Naive thymus-derived CD4-positive, alpha-beta T cell (primary cell): ENCODE measurements around the gene MPO. TPM values are rescaled to one million over a fixed set of nuclear protein-coding genes. Genes with fewer than 3 reads are reported as not detected.

Experiments used
- ATAC-seq: fragments of 150-1000 bp; cut with Tn5 transposase; 2 replicates; pipeline ENCODE4 v1.10.0; 2021; ENCODE audit warnings: mild to moderate bottlenecking, moderate library complexity
- CTCF ChIA-PET: fragments of 350-600 bp; sonication (Branson Sonifier 250); formaldehyde crosslinking; loops from one replicate; lab custom pipeline; 2021; ENCODE audit warnings: antibody characterized with exemption; lab: Charles Lee
- POLR2A ChIA-PET: fragments of 350-600 bp; sonication (Branson Sonifier 250); formaldehyde crosslinking; loops from one replicate; lab custom pipeline; 2021; ENCODE audit warnings: antibody characterized with exemption, inconsistent platforms; lab: Charles Lee
- DNase-seq, 9 donors: peaks; one replicate each; pipeline versions ENCODE4 v3.0.0 to v3.0.0-alpha.2; 2020 to 2022; ENCODE audit warnings: mixed read lengths in 1 of 9
- H3K27ac ChIP-seq: one replicate; pipeline ENCODE4 v1.7.0; 2013; ENCODE audit warnings: mild to moderate bottlenecking, low read depth, low read length, moderate library complexity
- H3K27me3 ChIP-seq, 2 donors: one replicate each; pipeline ENCODE4 v1.7.0; 2013; ENCODE audit warnings: low read length in 2 of 2, mild to moderate bottlenecking in 2 of 2, moderate library complexity in 2 of 2; ENCODE audit not compliant: control insufficient read depth in 2 of 2, insufficient read depth in 2 of 2
- H3K36me3 ChIP-seq, 3 experiments: 1 replicate in 2 of 3; 2 replicates in 1 of 3; pipeline ENCODE4 v1.7.0; 2013; ENCODE audit warnings: low read length in 3 of 3, mild to moderate bottlenecking in 3 of 3, moderate library complexity in 1 of 3; ENCODE audit not compliant: insufficient read depth in 3 of 3, control insufficient read depth in 2 of 3
- H3K4me1 ChIP-seq, 2 donors: one replicate each; pipeline ENCODE4 v1.7.0; 2013; ENCODE audit warnings: low read length in 2 of 2, mild to moderate bottlenecking in 2 of 2, moderate library complexity in 1 of 2; ENCODE audit not compliant: control insufficient read depth in 2 of 2, insufficient read depth in 2 of 2
- H3K4me3 ChIP-seq: 2 replicates; pipeline ENCODE4 v1.7.0; 2013; ENCODE audit warnings: mild to moderate bottlenecking, low read length
- H3K9me3 ChIP-seq, 3 experiments: 1 replicate in 2 of 3; 2 replicates in 1 of 3; pipeline ENCODE4 v1.7.0; 2013; ENCODE audit warnings: low read length in 3 of 3; ENCODE audit not compliant: control insufficient read depth in 2 of 3
- H3K27ac Mint-ChIP-seq, 9 donors: one replicate each; pipeline ENCODE4 v1.8.0; 2020 to 2022; ENCODE audit warnings: mixed read lengths in 9 of 9, mild to moderate bottlenecking in 8 of 9, moderate library complexity in 5 of 9, inconsistent platforms in 2 of 9
- H3K27me3 Mint-ChIP-seq, 5 donors: one replicate each; pipeline ENCODE4 v1.8.0; 2021 to 2022; ENCODE audit warnings: mixed read lengths in 5 of 5, mild to moderate bottlenecking in 1 of 5
- H3K36me3 Mint-ChIP-seq, 5 donors: one replicate each; pipeline ENCODE4 v1.8.0; 2020 to 2022; ENCODE audit warnings: mixed read lengths in 5 of 5, mild to moderate bottlenecking in 3 of 5, inconsistent platforms in 1 of 5
- H3K4me1 Mint-ChIP-seq, 7 donors: one replicate each; pipeline ENCODE4 v1.8.0; 2020 to 2022; ENCODE audit warnings: mixed read lengths in 7 of 7, mild to moderate bottlenecking in 3 of 7, inconsistent platforms in 1 of 7
- H3K4me3 Mint-ChIP-seq, 10 donors: one replicate each; pipeline ENCODE4 v1.8.0; 2020 to 2022; ENCODE audit warnings: mild to moderate bottlenecking in 10 of 10, mixed read lengths in 10 of 10, moderate library complexity in 6 of 10, inconsistent platforms in 2 of 10
- H3K9me3 Mint-ChIP-seq, 11 donors: one replicate each; pipeline ENCODE4 v1.8.0; 2020 to 2022; ENCODE audit warnings: mixed read lengths in 11 of 11, mild to moderate bottlenecking in 4 of 11, inconsistent platforms in 1 of 11, moderate library complexity in 1 of 11
- intact Hi-C, 2 donors: fragments of 100-400 bp; cut with micrococcal nuclease; formaldehyde crosslinking; loops; one replicate each; pipeline ENCODE4 v1.15.1; 2023
- polyA plus RNA-seq, 2 donors: library from polyadenylated mRNA; unstranded; fragments of 300-500 nt; fragmentation: Illumina TruSeq; gene quantifications; one replicate each; pipeline ENCODE4 v1.2.3, GENCODE V29; 2021
- total RNA-seq, 6 experiments: library from RNA in 5 of 6; stranded (reverse) in 5 of 6; gene quantifications; 1 replicate in 5 of 6; 2 replicates in 1 of 6; pipeline ENCODE4 v1.2.3 and lab custom pipeline; 2021 to 2026

Gene MPO
- total and polyA plus RNA-seq, 7 experiments from 2014 or later: 0.32 to 7.3 TPM; not detected in 5

DNA sequence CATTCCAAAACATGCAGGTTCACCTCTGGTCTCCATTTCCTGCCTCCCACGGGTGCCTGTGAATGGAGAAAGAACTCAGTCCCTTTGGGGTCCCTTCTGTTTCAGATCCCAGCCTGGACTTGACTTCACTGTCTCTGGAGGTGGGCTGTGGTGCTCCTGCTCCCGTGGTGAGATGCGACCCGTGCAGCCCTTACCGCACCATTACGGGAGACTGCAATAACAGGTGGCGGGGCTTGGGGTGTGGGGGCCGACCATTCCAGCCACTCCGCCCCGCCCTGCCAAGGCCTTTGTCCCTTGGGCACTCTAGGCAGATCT lies 31.8 kb downstream of the MPO start:
- H3K9me3 ChIP-seq: no peaks in the 10 kb centered on the region
- peaks cover 6 to 51% (median 14%) of the 10 kb centered on the region in 5 donors for H3K27me3 Mint-ChIP-seq
- DNase-seq (no peak), ATAC-seq (no peak)
- ChIA-PET POLR2A (interaction anchor here (2.1 kb wide), 1 partner anchor 103 kb away, joined by 6 read pairs; the partner anchor contains the start of gene SUPT4H1), CTCF (interaction anchor here (0.7 to 1.8 kb wide), 5 partner anchors 8 to 198 kb away, joined by 3 to 7 read pairs (median 4); no protein-coding TSS in a partner anchor)
- H3K27ac Mint-ChIP-seq: no peak overlapping the region
- H3K36me3 ChIP-seq: no peaks in the 10 kb centered on the region
- no peaks in the 10 kb centered on the region for H3K4me1 ChIP-seq
- no peaks in the 10 kb centered on the region for H3K27me3 ChIP-seq
- H3K9me3 Mint-ChIP-seq: no peaks in the 10 kb centered on the region
- H3K27ac ChIP-seq: no peak overlapping the region
- H3K4me1 Mint-ChIP-seq: peaks cover 0 to 23% (median 11%) of the 10 kb centered on the region in 7 donors
- H3K36me3 Mint-ChIP-seq: no peaks in the 10 kb centered on the region
- intact Hi-C loops: loop anchor here (1.0 to 2.0 kb wide), 7 partner anchors 30 to 198 kb away; partner anchors contain the start of genes MKS1 (in 2 of the 2) and RNF43 (in 1 of the 2)
- H3K4me3 Mint-ChIP-seq: peak overlapping the region in 7 of 10 donors; percentile 38 to 87 (median 81)
- H3K4me3 ChIP-seq: peak overlapping the region; percentile 65

DNA sequence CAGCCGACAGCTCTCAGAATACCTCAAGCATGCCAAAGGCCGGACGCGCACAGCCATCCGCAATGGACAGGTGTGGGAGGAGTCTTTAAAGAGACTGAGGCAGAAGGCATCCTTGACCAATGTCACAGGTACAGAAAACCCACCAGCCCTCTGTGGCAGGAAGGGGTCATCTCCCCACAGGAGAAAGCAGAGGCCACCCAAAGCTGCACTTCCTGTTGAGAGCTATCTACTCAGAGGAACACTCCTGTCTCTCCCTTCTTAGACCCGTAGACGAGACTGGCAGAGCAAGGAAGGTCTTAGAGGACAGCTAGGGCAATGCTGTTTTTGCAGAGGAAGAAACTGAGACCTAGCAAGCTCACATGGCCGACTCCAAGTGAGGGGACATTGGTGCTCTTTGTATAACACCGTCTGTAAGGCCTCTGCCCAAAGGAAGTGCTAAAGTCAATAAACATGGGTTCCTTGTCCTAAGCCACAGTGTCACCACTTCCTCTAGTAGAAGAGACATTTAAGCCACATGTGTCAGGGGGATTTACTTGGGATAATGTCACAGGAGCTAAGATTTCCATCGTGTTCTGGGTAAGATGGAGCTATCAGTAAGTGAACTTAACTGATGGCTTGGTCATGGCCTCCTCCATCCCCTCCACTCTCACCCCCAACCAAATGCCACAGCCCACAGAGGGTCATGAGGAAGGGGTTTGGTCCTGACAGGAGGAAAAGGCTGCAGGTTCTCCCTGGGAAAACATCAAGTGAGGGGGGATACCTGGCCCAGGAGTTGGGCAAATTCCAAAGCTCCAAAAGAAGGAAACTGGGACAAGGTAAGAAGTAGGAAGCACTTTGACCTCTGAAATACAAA lies 33.0 kb downstream of the MPO start:
- H3K27me3 ChIP-seq: no peaks in the 10 kb centered on the region
- POLR2A ChIA-PET: interaction anchor here (1.0 kb wide), 1 partner anchor 104 kb away, joined by 5 read pairs; the partner anchor contains the start of gene SUPT4H1

DNA sequence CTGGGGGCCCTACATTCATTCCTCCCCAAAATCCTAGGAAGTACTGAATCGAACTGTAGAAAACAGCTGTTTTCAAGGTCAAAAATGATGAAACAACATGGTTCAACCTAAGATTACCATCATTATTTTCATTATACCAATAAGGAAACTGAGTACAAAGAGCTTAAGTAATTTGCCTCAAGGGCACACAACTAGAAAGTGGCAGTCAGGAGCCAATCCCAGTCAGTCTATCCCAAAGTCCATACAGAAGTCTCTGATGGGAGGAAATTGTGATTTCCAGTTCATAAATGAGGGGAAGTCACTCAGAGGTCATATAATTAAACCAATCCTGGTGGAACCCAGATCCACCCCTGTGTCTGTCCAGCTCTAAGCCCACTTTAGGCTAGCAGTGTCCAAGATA lies 34.0 kb downstream of the MPO start:
- Mint-ChIP-seq H3K4me1 (peaks cover 0 to 25% (median 11%) of the 10 kb centered on the region in 7 donors), H3K27ac (no peak overlapping the region), H3K4me3 (no peak overlapping the region), H3K27me3 (peaks cover 13 to 52% (median 23%) of the 10 kb centered on the region in 5 donors), H3K9me3 (no peaks in the 10 kb centered on the region), H3K36me3 (no peaks in the 10 kb centered on the region)
- Histone ChIP-seq H3K27ac (no peak overlapping the region), H3K9me3 (no peaks in the 10 kb centered on the region), H3K4me1 (no peaks in the 10 kb centered on the region), H3K4me3 (no peak overlapping the region), H3K36me3 (no peaks in the 10 kb centered on the region), H3K27me3 (no peaks in the 10 kb centered on the region)
- ChIA-PET POLR2A (no interaction called here), CTCF (no interaction called here)
- DNase-seq (no peak), ATAC-seq (no peak)
- intact Hi-C loops: no loop called here

More for the DNA sequence above, 33.0 kb downstream of the MPO start:
- H3K9me3 Mint-ChIP-seq: no peaks in the 10 kb centered on the region
- no peaks in the 10 kb centered on the region for H3K9me3 ChIP-seq
- H3K27ac Mint-ChIP-seq: no peak overlapping the region
- ATAC-seq (no peak), DNase-seq (no peak)
- CTCF ChIA-PET: interaction anchor here (0.8 to 1.5 kb wide), 3 partner anchors 9 to 240 kb away, joined by 3 to 4 read pairs (median 3); partner anchors contain the start of genes HSF5 and LPO
- H3K27ac ChIP-seq: no peak overlapping the region
- intact Hi-C loops: loop anchor here in 1 of 2 donors (2.0 kb wide), 1 partner anchor 29 kb away; the partner anchor contains the start of gene MKS1
- peaks cover 14 to 53% (median 20%) of the 10 kb centered on the region in 5 donors for H3K27me3 Mint-ChIP-seq
- H3K36me3 Mint-ChIP-seq: no peaks in the 10 kb centered on the region
- H3K4me1 Mint-ChIP-seq: peaks cover 0 to 25% (median 11%) of the 10 kb centered on the region in 7 donors
- no peaks in the 10 kb centered on the region for H3K4me1 ChIP-seq
- peak overlapping the region in 4 of 10 donors; percentile 7 to 56 (median 31) for H3K4me3 Mint-ChIP-seq
- no peak overlapping the region for H3K4me3 ChIP-seq
- no peaks in the 10 kb centered on the region for H3K36me3 ChIP-seq

DNA sequence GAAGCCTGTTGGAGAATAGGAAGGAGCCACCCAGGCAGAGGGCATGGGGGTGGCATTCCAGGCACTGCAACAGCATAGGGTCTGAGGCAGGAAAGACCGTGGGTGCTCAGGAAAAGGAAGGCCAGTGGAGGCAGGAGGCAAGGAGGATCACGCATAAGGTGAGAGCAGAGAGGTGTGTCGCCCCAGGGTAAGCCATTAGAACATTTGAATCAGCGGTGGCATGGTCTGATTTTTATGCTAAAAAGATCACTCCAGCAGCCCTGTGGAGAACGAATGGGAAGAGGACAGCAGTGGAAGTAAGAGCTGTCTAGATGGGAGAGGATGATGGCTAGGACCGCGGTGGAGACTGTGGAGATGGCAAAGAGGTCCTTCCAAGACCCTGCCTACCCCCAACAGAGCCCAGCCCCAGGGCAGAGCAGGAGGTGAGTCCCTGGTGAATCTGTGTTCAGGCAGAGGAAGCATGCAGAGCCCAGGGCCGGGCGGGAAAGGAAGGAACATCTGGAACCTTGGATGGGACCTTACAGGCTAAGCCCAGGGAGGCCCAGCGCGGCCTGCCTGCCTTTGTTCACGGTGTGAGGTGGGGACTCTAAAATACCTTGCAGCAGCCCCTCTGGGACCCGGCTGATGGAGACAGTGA lies 34.5 kb downstream of the MPO start:
- no peak overlapping the region for H3K27ac Mint-ChIP-seq
- Histone ChIP-seq H3K36me3 (no peaks in the 10 kb centered on the region), H3K4me1 (no peaks in the 10 kb centered on the region), H3K4me3 (no peak overlapping the region), H3K9me3 (no peaks in the 10 kb centered on the region), H3K27ac (no peak overlapping the region), H3K27me3 (no peaks in the 10 kb centered on the region)
- H3K9me3 Mint-ChIP-seq: no peaks in the 10 kb centered on the region
- peaks cover 18 to 50% (median 28%) of the 10 kb centered on the region in 5 donors for H3K27me3 Mint-ChIP-seq
- peaks cover 0 to 25% (median 11%) of the 10 kb centered on the region in 7 donors for H3K4me1 Mint-ChIP-seq
- intact Hi-C loops: no loop called here
- H3K36me3 Mint-ChIP-seq: no peaks in the 10 kb centered on the region
- no peak overlapping the region for H3K4me3 Mint-ChIP-seq
- no peak for ATAC-seq
- no peak for DNase-seq
- POLR2A ChIA-PET: no interaction called here
- CTCF ChIA-PET: no interaction called here

DNA sequence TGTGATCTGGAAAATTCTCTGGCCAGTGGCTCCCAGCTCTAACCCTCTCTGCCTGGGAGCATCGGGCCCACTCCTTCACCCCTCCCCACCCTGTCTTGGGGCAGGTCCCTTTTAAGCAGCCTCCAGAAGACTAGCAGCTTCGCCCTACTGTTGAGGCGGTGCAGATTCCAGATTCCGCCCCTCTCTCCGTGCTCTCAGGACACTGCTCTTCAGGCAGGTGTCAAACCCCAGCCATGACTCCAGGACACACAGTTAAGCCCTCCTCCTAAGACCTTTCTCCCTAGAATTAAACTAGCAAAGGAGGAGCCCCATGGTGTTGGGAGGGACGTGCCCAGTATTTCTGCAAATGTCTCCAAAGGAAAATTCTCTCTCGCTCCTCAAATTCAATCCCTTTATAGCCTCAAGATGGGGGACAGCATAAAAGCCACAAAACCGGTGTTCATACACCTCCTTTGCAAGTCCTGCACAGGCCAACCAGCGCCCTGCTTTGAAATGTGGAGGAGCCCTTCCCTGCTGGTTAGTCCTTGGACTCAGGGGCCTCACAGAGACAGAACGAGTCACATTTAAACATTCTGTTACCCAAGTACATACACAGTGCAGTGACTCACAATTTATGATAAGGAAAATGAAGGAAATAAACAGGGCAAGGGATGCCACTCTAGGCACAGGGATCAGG lies 35.2 kb downstream of the MPO start:
- ChIA-PET CTCF (interaction anchor here (0.6 kb wide), 1 partner anchor 294 kb away, joined by 3 read pairs; no protein-coding TSS in a partner anchor), POLR2A (no interaction called here)
- Mint-ChIP-seq H3K27ac (no peak overlapping the region), H3K4me1 (peaks cover 0 to 25% (median 11%) of the 10 kb centered on the region in 7 donors), H3K4me3 (no peak overlapping the region), H3K9me3 (no peaks in the 10 kb centered on the region), H3K27me3 (peaks cover 20 to 49% (median 32%) of the 10 kb centered on the region in 5 donors), H3K36me3 (no peaks in the 10 kb centered on the region)
- intact Hi-C loops: no loop called here
- DNase-seq (no peak), ATAC-seq (no peak)
- Histone ChIP-seq H3K27ac (no peak overlapping the region), H3K36me3 (no peaks in the 10 kb centered on the region), H3K4me1 (no peaks in the 10 kb centered on the region), H3K9me3 (no peaks in the 10 kb centered on the region), H3K27me3 (no peaks in the 10 kb centered on the region), H3K4me3 (no peak overlapping the region)

DNA sequence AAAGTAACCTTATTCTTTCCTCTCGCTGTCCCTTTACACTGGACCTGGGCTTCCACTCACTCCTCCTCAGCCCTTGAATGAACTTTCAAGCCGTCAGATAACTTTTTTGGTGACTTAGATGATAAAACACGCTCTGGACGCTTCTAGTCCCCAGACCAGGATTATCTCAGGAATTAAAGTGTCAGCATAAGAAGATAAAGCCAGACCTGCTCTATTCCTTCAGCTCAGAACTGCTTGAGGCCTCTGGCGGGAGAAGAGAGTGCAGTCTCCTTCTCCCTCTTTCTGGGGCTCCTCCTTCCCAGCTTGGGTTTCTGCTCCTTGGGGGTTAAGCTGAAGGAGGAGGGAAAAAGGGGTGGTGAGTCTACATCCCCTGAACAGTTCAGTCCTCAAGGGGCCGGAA lies 35.8 kb downstream of the MPO start:
- H3K27ac ChIP-seq: no peak overlapping the region
- Mint-ChIP-seq H3K27ac (no peak overlapping the region), H3K4me3 (no peak overlapping the region), H3K36me3 (no peaks in the 10 kb centered on the region), H3K27me3 (peaks cover 23 to 51% (median 33%) of the 10 kb centered on the region in 5 donors), H3K9me3 (no peaks in the 10 kb centered on the region), H3K4me1 (peaks cover 0 to 21% (median 7%) of the 10 kb centered on the region in 7 donors)
- ChIA-PET CTCF (interaction anchor here (0.6 kb wide), 1 partner anchor 293 kb away, joined by 3 read pairs; no protein-coding TSS in a partner anchor), POLR2A (interaction anchor here (0.6 kb wide), 1 partner anchor 219 kb away, joined by 3 read pairs; no protein-coding TSS in a partner anchor)
- H3K27me3 ChIP-seq: no peaks in the 10 kb centered on the region
- intact Hi-C loops: no loop called here
- H3K4me1 ChIP-seq: no peaks in the 10 kb centered on the region
- H3K9me3 ChIP-seq: no peaks in the 10 kb centered on the region
- no peaks in the 10 kb centered on the region for H3K36me3 ChIP-seq
- DNase-seq (no peak), ATAC-seq (no peak)
- H3K4me3 ChIP-seq: no peak overlapping the region
